Spleen (tissue), 11 donors: ENCODE results near the gene SRPRB. TPM values are rescaled to one million over a fixed set of nuclear protein-coding genes. Genes with fewer than 3 reads are reported as not detected.
"Not testable (repeated sequence)": the region's sequence is repeated elsewhere in the genome, so short reads cannot be mapped to it uniquely, and the experiment has no call there.

Experiments
- DNase-seq: peaks from one replicate; pipeline ENCODE4 v3.0.0-alpha.2; 2020
- H3K27ac ChIP-seq, 8 donors: fragments of 200-600 bp; sonication (generic) in 7 of 8; 1 replicate in 4 of 8; 2 replicates in 4 of 8; pipeline versions ENCODE4 v1.5.0 to v1.8.0; 2016 to 2021; ENCODE audit warnings: inconsistent platforms in 4 of 8, mild to moderate bottlenecking in 4 of 8, moderate library complexity in 1 of 8
- H3K27me3 ChIP-seq, 7 donors: fragments of 200-600 bp; sonication (generic) in 6 of 7; replicated peaks in 1 of 7; 1 replicate in 4 of 7; 2 replicates in 3 of 7; pipeline versions ENCODE4 v1.5.0 to v1.8.0; 2016 to 2021; ENCODE audit warnings: inconsistent platforms in 3 of 7, mild to moderate bottlenecking in 1 of 7
- H3K36me3 ChIP-seq, 6 donors: fragments of 200-600 bp; sonication (generic) in 5 of 6; 1 replicate in 4 of 6; 2 replicates in 2 of 6; pipeline versions ENCODE4 v1.5.0 to v1.8.0; 2016 to 2021; ENCODE audit warnings: inconsistent platforms in 2 of 6
- H3K4me1 ChIP-seq, 6 donors: fragments of 200-600 bp; sonication (generic) in 5 of 6; 1 replicate in 3 of 6; 2 replicates in 3 of 6; pipeline versions ENCODE4 v1.5.0 to v1.8.0; 2016 to 2021; ENCODE audit warnings: inconsistent platforms in 3 of 6
- H3K4me3 ChIP-seq, 8 donors: fragments of 200-600 bp; sonication (generic) in 7 of 8; 1 replicate in 4 of 8; 2 replicates in 4 of 8; pipeline versions ENCODE4 v1.5.0 to v1.8.0; 2016 to 2021; ENCODE audit warnings: inconsistent platforms in 4 of 8, mild to moderate bottlenecking in 4 of 8, moderate library complexity in 2 of 8
- H3K9me3 ChIP-seq, 8 donors: fragments of 200-600 bp; sonication (generic) in 7 of 8; 1 replicate in 4 of 8; 2 replicates in 4 of 8; pipeline versions ENCODE4 v1.5.0 to v1.8.0; 2016 to 2021; ENCODE audit warnings: inconsistent platforms in 4 of 8
- POLR2A ChIP-seq, 3 donors: fragments of 450-650 bp; IDR thresholded peaks; one replicate each; pipeline ENCODE4 v1.5.1; 2017; ENCODE audit warnings: antibody characterized with exemption in 3 of 3, mild to moderate bottlenecking in 1 of 3
- POLR2AphosphoS5 ChIP-seq, 3 donors: sonication (generic); formaldehyde crosslinking; IDR thresholded peaks; one replicate each; pipeline ENCODE4 v1.5.1; 2017; ENCODE audit warnings: antibody characterized with exemption in 3 of 3
- WGBS, 5 donors: extraction: QIAGEN DNeasy Blood & Tissue Kit in 3 of 5; methylation state at CpG; one replicate each; pipeline versions ENCODE4 v1.1.5 to v1.1.7; 2013 to 2018; 5-methylcytosine and 5-hydroxymethylcytosine counted together
- intact Hi-C: fragments of 100-400 bp; cut with DNase I; formaldehyde crosslinking; loops from one replicate; pipeline ENCODE4 v1.15.0; 2023; ENCODE audit warnings: low total_unique reads
- polyA plus RNA-seq, 3 donors: library from polyadenylated mRNA; stranded (reverse); fragments of 200-250 nt; gene quantifications; one replicate each; pipeline ENCODE4 v1.2.1, GENCODE V29; 2013
- total RNA-seq, 7 donors: library from RNA; depleted of rRNA in 3 of 7; stranded (reverse); fragments of >200 nt in 3 of 7; fragmentation: NEBNext Ultra II Directional in 4 of 7; extraction: Animal tissue kit (Norgen Biotek cat#: 25700) in 4 of 7; gene quantifications; one replicate each; pipeline versions ENCODE4 v1.1.0 to v1.2.1, GENCODE V29; 2016 to 2021
- TF ChIP-seq, protein P1 (sequence below), 11 experiments: fragments of 200-600 bp in 7 of 11; fragments of 450-650 bp in 4 of 11; sonication (generic) in 4 of 11; IDR thresholded peaks in 8 of 11; conservative IDR thresholded peaks in 3 of 11; 1 replicate in 7 of 11; 2 replicates in 4 of 11; pipeline versions ENCODE4 v1.4.0 to v1.8.0; 2016 to 2021; ENCODE audit warnings: antibody characterized with exemption in 11 of 11, inconsistent platforms in 4 of 11, mild to moderate bottlenecking in 1 of 11
- donor health status: healthy with polysubstance abuse.
- donor health status: DM: no; HTN: no; CAD: no; lungs with moderate emphysema.
- donor health status: DM: no; HTN: no; CAD: no.
- donor health status: Bipolar disorder and iron deficiency.
- donor health status: healthy.
- donor health status: DM: no; HTN: no; CAD: no.
- donor health status: DM: yes; HTN: yes; CAD: no.

The SRPRB gene
- total and polyA plus RNA-seq, 10 donors = 11.5 to 38.5 (median 25.9) TPM

DNA sequence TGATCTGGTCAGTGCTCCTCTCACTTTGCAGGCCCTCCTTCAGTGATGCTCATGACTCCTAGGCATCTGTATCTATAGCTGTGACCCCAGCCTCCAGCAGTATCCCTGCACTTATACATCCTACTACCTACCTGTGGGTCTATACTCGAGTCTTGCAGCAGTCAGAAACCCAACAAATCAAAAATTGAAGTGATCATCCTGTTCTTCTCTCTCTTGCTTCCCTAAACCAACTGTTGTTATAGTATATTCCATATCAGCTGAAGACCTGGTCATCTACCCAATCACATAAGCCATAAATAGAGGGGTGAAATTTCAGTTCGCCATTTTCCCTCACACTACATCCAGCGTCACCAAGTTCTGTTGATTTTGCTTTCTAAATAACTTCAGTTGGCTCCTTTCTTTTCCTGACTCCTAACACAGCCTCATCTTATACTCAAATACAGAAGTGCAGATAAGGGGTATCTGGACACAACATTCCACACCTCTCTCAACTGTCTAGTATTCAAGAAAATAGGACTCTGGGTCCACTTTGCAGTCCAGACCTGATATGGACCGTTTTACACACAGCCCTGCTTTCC lies 25.9 kb upstream of the SRPRB start:
- no peak for DNase-seq
- intact Hi-C loops = no loop called here
- peaks cover 0 to 57% (median 10%) of the 10 kb centered on the region in 7 donors for H3K27me3 ChIP-seq
- TF ChIP-seq, protein P1, sequence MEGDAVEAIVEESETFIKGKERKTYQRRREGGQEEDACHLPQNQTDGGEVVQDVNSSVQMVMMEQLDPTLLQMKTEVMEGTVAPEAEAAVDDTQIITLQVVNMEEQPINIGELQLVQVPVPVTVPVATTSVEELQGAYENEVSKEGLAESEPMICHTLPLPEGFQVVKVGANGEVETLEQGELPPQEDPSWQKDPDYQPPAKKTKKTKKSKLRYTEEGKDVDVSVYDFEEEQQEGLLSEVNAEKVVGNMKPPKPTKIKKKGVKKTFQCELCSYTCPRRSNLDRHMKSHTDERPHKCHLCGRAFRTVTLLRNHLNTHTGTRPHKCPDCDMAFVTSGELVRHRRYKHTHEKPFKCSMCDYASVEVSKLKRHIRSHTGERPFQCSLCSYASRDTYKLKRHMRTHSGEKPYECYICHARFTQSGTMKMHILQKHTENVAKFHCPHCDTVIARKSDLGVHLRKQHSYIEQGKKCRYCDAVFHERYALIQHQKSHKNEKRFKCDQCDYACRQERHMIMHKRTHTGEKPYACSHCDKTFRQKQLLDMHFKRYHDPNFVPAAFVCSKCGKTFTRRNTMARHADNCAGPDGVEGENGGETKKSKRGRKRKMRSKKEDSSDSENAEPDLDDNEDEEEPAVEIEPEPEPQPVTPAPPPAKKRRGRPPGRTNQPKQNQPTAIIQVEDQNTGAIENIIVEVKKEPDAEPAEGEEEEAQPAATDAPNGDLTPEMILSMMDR (IDR thresholded peaks at IDR 0.05 in 8 of 11, conservative IDR thresholded peaks at IDR 0.05 in 3 of 11) = no peak
- TF ChIP-seq POLR2AphosphoS5 (IDR thresholded peaks at IDR 0.05) = no peak
- no peak for TF ChIP-seq POLR2A (IDR thresholded peaks at IDR 0.05)
- H3K4me1 ChIP-seq = no peaks in the 10 kb centered on the region
- no peak overlapping the region for H3K4me3 ChIP-seq
- no peak overlapping the region for H3K27ac ChIP-seq
- 58 to 94% (median 68%) methylated on average over 4 of the region's 4 CpGs for WGBS, 5 donors
- no peaks in the 10 kb centered on the region for H3K36me3 ChIP-seq
- H3K9me3 ChIP-seq = peaks cover 0 to 4% (median 0%) of the 10 kb centered on the region in 8 donors

DNA sequence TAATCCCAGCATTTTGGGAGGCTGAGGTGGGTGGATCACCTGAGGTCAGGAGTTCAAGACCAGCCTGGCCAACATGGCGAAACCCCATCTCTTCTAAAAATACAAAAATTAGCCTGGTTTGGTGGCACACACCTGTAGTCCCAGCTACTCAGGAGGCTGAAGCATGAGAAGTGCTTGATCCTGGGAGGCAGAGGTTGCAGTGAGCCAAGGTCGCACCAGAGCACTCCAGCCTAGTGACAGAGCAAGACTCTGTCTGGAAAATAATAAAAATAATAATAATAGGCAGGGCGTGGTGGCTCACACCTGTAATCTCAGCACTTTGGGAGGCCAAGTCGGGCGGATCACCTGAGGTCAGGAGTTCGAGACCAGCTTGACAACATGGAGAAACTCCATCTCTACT lies 24.9 kb upstream of the SRPRB start:
- H3K4me1 ChIP-seq, DNase-seq, H3K27ac ChIP-seq, intact Hi-C loops, H3K4me3 ChIP-seq, H3K9me3 ChIP-seq, H3K36me3 ChIP-seq: not testable (repeated sequence)
- H3K27me3 ChIP-seq = peaks cover 0 to 49% (median 6%) of the 10 kb centered on the region in 7 donors
- 81 to 95% (median 87%) methylated on average over 6 of the region's 6 CpGs for WGBS, 5 donors

DNA sequence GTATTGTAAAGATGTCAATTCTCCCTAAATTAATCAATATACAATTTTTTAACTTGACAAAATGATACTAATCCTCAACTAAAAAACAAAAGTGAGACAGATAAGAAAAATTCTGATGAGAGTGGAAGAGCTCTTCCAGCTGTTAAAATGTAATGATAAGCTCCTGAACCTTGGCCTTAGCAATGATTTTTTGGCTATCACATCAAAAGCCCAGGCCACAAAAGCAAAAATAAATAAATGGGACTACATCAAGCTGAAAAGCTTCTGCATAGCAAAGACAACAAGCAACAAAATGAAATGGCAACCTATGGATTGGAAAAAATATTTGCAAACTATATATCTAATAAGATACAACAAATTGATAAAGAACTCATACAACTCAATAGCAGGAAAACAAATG lies 24.0 kb upstream of the SRPRB start:
- Histone ChIP-seq H3K27ac (no peak overlapping the region), H3K4me3 (no peak overlapping the region), H3K9me3 (peaks cover 0 to 4% (median 0%) of the 10 kb centered on the region in 8 donors), H3K36me3 (no peaks in the 10 kb centered on the region), H3K4me1 (no peaks in the 10 kb centered on the region), H3K27me3 (peaks cover 0 to 42% (median 6%) of the 10 kb centered on the region in 7 donors)
- DNase-seq = no peak
- TF ChIP-seq, protein P1 (IDR thresholded peaks at IDR 0.05 in 8 of 11, conservative IDR thresholded peaks at IDR 0.05 in 3 of 11) = no peak
- TF ChIP-seq POLR2A (IDR thresholded peaks at IDR 0.05) (no peak), POLR2AphosphoS5 (IDR thresholded peaks at IDR 0.05) (no peak)
- intact Hi-C loops = no loop called here

DNA sequence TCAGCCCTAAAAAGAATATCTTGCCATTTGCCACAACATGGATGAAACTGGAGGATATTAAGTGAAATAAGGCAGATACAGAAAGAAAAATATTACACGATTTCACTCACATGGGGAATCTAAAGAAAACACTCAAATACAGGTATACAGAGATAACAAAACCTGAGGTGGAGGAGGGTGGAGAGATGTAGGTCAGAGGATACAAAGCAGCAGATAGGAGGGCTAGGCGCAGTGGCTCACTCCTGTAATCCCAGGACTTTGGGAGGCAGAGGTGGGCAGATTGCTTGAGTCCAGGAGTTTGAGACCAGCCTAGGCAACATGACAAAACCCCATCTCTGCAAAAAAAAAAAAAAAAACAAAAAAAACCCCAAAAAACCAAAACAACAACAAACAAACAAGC lies 23.2 kb upstream of the SRPRB start:
- 73 to 97% (median 92%) methylated on average over 2 of the region's 2 CpGs for WGBS, 5 donors
- Histone ChIP-seq H3K27ac (no peak overlapping the region), H3K36me3 (no peaks in the 10 kb centered on the region), H3K27me3 (peaks cover 0 to 42% (median 6%) of the 10 kb centered on the region in 7 donors), H3K4me1 (no peaks in the 10 kb centered on the region), H3K4me3 (no peak overlapping the region), H3K9me3 (peaks cover 0 to 4% (median 0%) of the 10 kb centered on the region in 8 donors)
- no peak for TF ChIP-seq POLR2A (IDR thresholded peaks at IDR 0.05)
- TF ChIP-seq, protein P1 (IDR thresholded peaks at IDR 0.05 in 8 of 11, conservative IDR thresholded peaks at IDR 0.05 in 3 of 11) = no peak
- intact Hi-C loops = no loop called here
- no peak for DNase-seq

DNA sequence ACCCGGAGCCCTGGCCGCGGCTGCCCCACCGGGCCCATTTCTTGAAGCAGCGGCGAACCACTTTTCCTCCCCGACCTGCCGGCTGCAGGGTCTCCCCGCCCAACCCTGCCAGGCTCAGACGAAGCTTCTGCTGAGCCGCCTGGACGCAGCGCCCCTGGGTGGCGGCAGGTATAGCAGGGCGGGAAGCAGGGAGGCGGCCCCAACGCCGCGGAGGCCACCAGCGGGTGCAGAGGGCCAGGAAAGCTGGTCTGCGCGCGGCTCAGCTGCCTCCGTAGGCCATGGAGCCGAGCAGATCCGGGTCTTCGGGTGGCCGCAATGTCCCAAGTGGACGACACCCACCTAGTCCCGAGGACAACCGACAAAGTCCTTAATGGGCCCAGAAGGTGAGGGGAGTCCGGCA lies 21.9 kb upstream of the SRPRB start:
- intact Hi-C loops = no loop called here
- H3K9me3 ChIP-seq = peaks cover 0 to 4% (median 0%) of the 10 kb centered on the region in 8 donors
- H3K4me1 ChIP-seq = peaks cover 0 to 7% (median 0%) of the 10 kb centered on the region in 6 donors
- TF ChIP-seq POLR2A (IDR thresholded peaks at IDR 0.05) (no peak), POLR2AphosphoS5 (IDR thresholded peaks at IDR 0.05) (no peak)
- TF ChIP-seq, protein P1 (IDR thresholded peaks at IDR 0.05 in 8 of 11, conservative IDR thresholded peaks at IDR 0.05 in 3 of 11) = no peak
- DNase-seq = no peak
- no peak overlapping the region for H3K4me3 ChIP-seq
- H3K36me3 ChIP-seq = no peaks in the 10 kb centered on the region
- WGBS, 5 donors = 42 to 88% (median 67%) methylated on average over 27 to 32 of the region's 32 CpGs
- no peak overlapping the region for H3K27ac ChIP-seq
- H3K27me3 ChIP-seq = peaks cover 0 to 37% (median 6%) of the 10 kb centered on the region in 7 donors
